A673 (cell line): ENCODE measurements around the gene ABCG8.

Experiments used
- EZH2 ChIP-seq: fragments of 200-600 bp; sonication (generic); IDR thresholded peaks from 2 replicates; pipeline ENCODE4 v1.6.1; 2017; ENCODE audit warnings: borderline replicate concordance, low read depth, mild to moderate bottlenecking, mixed read lengths, antibody characterized with exemption, low read length; ENCODE audit not compliant: poor library complexity, severe bottlenecking
- TF ChIP-seq, protein P1 (sequence below): fragments of 300-800, 200-600 bp; sonication (generic); conservative IDR thresholded peaks from 2 replicates; pipeline ENCODE4 v1.5.1; 2017; ENCODE audit warnings: low read depth, mild to moderate bottlenecking, antibody characterized with exemption, low read length, moderate library complexity, mixed read lengths

DNA sequence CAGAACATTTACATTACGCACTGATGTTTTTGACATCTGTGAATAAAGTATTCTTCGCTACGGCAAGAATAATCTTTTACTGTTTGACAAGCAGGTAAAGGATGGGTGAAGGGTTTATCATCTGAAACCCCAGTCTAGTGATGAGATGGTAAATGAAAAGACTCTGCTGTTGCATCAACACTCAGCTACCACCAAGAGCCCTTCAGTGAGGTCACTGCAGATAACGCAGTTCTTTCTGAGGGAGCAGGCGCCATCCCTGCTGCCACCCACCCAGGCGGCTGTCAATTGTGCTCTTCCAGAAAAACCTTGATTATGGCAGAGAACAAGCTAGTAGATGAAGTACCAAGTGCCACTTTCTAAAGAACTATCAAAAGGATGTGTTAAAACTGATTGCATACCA lies 58.7 kb downstream of the ABCG8 start:
- TF ChIP-seq, protein P1, sequence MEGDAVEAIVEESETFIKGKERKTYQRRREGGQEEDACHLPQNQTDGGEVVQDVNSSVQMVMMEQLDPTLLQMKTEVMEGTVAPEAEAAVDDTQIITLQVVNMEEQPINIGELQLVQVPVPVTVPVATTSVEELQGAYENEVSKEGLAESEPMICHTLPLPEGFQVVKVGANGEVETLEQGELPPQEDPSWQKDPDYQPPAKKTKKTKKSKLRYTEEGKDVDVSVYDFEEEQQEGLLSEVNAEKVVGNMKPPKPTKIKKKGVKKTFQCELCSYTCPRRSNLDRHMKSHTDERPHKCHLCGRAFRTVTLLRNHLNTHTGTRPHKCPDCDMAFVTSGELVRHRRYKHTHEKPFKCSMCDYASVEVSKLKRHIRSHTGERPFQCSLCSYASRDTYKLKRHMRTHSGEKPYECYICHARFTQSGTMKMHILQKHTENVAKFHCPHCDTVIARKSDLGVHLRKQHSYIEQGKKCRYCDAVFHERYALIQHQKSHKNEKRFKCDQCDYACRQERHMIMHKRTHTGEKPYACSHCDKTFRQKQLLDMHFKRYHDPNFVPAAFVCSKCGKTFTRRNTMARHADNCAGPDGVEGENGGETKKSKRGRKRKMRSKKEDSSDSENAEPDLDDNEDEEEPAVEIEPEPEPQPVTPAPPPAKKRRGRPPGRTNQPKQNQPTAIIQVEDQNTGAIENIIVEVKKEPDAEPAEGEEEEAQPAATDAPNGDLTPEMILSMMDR, result no peak
- no peak for TF ChIP-seq EZH2
